Esophagus muscularis mucosa (tissue), 3 donors: ENCODE results near the gene MAN2A1.

ENCODE experiments used
- CTCF ChIP-seq, 3 experiments: fragments of 200-600 bp in 2 of 3; fragments of 450-650 bp in 1 of 3; sonication (generic) in 2 of 3; IDR thresholded peaks; one replicate each; pipeline ENCODE4 v1.5.1; 2017 to 2019; ENCODE audit warnings: antibody characterized with exemption in 3 of 3, mild to moderate bottlenecking in 2 of 3, moderate library complexity in 1 of 3
- POLR2A ChIP-seq: fragments of 450-650 bp; IDR thresholded peaks from one replicate; pipeline ENCODE4 v1.6.1; 2017; ENCODE audit warnings: antibody characterized with exemption, moderate library complexity, mild to moderate bottlenecking, low read depth
- POLR2AphosphoS5 ChIP-seq, 2 donors: sonication (generic); formaldehyde crosslinking; IDR thresholded peaks; one replicate each; pipeline ENCODE4 v1.6.1; 2017; ENCODE audit warnings: antibody characterized with exemption in 2 of 2

- TF ChIP-seq POLR2A (no peak), CTCF (IDR thresholded peaks at IDR 0.05) (no peak), POLR2AphosphoS5 (IDR thresholded peaks at IDR 0.05) (no peak)
Measured at GRCh38 chr5:109900911-109901627, 211.3 kb downstream of the MAN2A1 start.
